Tongue (tissue), 2 donors: Measurements from ENCODE around the gene RNF126. TPM values are rescaled to one million over a fixed set of nuclear protein-coding genes. Genes with fewer than 3 reads are reported as not detected.
"Not testable (repeated sequence)": the region's sequence is repeated elsewhere in the genome, so short reads cannot be mapped to it uniquely, and the experiment has no call there.

ENCODE experiments used
- DNase-seq: peaks from one replicate; pipeline ENCODE4 v3.0.0-alpha.2; 2015
- total RNA-seq: library from RNA; depleted of rRNA; stranded (reverse); fragments of >200 nt; gene quantifications from one replicate; pipeline ENCODE4 v1.2.3, GENCODE V29; 2014

RNF126 gene
- total RNA-seq, 1 donor from 2014 or later = 30.9 TPM

DNA sequence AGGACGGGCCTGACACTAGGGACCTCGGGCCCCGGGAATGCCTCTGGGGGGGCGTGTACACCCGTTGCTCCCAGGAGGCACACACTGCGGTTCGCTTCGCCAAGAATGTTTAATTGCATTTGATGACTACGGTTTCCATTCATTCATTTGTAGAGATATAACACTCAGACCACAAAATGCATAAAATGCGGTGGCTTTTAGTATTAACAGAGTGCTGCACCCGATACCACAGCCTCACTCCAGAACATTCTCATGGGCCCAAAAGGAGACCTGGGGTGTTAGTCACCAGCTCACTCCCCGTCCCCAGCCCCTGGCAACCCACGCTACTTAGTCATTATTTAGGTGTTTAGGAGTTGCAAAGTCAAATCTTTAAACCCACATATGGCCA, 51.5 kb downstream of the RNF126 start:
- no peak for DNase-seq

DNA sequence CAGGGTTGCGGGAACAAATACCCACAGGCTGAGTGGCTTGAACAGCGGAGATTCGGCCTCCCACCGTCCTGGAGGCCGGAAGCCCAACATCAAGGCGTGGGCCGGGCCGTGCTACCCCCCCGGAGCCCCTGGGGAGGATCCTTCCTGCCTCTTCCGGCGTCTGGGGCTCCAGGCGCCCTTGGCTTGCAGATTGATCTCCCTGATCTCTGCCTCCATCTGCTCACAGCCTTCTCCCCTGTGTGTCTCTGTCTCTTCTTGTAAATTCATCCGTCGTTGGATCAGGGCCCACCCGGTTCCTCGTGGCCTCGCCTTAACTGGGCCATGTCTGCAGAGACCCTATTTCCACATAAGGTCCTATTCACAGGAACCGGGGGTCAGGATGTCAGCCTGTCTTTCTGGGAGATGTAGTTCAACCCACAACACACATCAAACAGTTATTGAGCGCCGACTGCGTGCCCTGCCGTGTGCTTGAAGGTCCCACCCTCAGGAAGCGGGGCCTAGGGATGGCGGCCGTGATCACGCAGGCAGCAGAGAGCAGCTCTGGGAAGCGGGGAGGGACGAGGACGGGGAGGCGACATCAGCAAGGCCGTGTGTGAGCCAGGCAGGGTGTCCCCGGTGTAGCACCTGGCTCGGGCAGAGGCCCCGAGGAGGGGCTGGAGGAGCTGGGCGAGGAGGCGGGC, 52.1 kb downstream of the RNF126 start:
- DNase-seq = peak; percentile 37

DNA sequence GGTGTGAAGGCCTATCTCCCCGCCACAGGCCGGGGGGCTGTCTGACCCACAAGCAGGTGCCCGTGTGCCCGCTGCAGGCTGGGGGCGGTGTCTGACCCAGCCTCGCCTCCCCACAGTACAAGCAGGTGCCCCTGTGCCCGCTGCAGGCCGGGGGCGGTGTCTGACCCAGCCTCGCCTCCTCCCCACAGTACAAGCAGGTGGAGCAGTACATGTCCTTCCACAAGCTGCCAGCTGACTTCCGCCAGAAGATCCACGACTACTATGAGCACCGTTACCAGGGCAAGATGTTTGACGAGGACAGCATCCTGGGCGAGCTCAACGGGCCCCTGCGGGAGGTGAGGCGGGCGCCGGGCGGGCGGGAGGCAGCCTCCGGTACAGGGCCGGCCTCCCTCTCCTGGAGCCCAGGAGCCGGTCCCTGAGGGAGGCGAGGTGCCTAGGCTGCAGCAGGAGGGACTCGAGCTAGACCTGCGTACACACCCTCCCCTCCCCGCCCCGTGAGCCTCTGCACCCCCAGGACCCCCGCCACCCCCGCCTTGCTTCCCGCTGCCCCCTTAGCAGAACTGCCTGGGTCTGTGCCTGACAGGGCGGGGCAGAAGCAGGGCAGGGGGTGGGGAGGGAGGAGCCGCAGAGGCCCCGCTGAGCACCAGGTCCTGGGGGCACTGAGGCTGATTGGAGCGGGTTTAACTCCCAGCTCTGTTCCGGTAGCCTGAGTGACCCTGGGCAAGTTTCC, 52.8 kb downstream of the RNF126 start:
- no peak for DNase-seq

DNA sequence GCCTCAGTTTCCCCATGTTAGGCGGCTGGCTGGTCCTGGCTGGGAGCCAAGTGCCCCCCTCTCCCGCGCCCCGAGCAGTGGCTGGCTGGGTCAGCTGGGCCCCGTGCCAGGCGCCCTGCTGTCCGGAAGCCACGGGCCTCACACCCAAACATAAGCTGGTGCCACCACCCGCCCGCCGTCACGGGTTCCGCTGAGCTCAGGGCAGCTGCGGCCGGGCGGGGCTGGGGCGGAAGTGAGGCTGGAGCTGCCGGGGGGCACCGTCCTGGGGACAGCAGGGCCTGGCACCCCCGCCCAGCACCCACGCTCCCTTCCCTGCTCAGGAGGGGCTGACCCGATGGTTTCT, 54.0 kb downstream of the RNF126 start:
- DNase-seq = peak; percentile 33

DNA sequence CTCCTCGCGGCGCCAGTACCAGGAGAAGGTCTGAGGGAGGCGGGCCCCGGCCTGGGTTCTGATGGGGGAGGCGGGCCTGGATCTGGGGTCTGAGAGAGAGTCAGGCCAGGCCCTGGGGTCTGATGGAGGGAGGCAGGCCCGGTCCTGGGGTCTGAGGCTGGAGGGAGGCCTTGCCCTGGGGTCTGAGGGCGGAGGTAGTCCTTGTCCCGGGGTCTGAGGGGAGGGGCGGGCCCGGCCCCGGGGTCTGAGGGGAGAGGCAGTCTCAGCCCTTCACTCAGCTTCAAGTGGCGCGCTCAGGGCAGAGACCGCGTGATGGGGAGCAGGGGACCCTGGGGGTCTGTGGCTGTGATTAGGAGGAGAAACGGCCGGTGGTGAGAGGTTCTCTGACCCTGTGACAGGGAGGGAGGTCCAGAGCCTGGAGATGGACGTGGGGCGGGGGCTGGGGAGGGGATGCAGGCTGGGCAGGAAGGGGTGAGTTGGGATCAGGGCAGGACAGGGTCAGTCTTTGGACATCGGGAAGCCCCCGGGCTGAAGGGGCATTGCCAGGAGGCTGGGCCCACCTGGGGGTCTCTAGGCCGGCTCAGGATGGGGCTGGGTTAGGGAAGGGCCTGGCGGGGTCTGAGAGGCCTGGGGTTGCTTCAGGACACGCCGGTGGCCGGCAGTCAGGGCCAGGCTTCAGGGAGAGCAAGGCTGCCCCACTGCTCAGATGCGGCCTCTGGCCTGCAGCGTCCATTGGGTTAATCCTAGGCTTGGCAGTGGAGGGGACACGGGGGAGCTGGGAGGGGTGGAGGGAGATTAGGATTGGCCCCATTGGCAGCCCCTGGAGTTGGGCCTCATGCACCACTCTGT, 54.6 kb downstream of the RNF126 start:
- no peak for DNase-seq

DNA sequence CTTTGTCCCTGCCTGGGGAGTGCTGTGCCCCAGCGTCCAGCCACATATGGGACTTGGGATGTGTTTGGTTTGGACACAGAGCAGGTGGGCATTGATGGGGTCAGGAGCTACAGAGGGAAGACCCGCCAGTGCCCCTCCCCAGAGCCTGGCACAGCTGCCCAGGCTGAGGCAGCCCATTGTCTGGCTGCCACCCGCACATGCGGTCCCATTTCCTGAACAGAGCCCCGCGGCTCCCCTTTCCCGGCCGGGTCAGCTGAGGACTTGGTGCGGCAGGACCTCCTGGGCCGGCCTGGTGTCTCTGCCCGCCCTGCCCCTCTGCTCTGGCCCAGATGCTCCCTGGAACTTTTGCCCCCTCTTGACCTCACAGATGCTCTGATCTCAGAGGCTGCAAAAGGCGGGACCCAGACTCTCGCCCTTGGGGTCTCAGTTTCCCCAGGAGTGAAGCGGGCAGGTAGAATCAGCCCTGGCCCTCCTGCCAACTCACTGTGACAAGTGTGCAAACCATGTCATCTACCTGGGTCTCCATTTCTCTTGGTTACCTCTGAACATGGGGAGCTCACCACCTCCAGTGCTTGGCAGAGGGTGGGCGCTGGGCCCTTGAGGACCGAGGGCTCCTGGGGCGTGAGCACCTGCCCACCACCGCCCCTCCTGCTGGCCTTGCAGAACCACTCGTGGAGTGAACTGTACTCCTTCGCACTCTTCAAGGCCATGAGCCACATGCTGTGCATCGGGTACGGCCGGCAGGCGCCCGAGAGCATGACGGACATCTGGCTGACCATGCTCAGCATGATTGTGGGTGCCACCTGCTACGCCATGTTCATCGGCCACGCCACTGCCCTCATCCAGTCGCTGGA, 55.5 kb downstream of the RNF126 start:
- DNase-seq = no peak

DNA sequence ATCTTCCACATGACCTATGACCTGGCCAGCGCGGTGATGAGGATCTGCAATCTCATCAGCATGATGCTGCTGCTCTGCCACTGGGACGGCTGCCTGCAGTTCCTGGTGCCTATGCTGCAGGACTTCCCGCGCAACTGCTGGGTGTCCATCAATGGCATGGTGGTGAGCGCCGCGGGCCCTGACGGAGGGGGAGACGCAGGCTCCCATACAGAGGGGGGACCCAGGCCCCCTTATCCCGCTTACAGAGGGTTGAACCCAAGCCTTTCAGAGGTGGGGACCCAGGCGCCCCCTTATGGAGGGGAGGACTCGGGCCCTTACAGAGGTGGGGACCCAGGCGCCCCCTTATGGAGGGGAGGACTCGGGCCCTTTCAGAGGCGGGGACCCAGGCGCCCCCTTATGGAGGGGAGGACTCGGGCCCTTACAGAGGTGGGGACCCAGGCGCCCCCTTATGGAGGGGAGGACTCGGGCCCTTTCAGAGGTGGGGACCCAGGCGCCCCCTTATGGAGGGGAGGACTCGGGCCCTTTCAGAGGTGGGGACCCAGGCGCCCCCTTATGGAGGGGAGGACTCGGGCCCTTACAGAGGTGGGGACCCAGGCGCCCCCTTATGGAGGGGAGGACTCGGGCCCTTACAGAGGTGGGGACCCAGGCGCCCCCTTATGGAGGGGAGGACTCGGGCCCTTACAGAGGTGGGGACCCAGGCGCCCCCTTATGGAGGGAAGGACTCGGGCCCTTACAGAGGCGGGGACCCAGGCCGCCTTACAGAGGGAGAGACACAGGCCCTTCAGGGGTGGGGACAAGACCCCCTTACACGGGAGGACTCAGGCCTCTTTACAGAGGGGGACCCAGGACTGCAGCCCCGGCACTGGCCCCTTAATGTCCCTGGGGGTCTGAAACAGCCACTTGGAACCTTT, 57.7 kb downstream of the RNF126 start:
- DNase-seq = not testable (repeated sequence)

DNA sequence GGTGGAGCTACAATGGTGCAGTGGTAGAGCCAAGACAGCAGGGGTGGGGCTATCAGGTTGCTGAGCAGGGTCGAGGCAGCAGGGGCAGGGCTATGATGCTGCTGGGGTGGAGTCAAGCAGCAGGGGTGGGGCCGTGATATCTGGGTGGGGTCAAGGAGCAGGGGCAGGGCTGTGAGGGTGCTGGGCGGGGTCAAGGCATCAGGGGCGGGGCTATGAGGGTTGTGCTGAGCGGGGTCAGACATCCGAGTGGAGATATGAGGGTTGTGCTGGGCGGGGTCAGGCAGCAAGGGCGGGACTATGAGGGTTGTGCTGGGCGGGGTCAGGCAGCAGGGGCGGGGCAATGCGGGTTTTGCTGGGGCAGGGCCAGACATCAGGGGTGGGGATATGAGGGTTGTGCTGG, 58.7 kb downstream of the RNF126 start:
- DNase-seq = no peak

DNA sequence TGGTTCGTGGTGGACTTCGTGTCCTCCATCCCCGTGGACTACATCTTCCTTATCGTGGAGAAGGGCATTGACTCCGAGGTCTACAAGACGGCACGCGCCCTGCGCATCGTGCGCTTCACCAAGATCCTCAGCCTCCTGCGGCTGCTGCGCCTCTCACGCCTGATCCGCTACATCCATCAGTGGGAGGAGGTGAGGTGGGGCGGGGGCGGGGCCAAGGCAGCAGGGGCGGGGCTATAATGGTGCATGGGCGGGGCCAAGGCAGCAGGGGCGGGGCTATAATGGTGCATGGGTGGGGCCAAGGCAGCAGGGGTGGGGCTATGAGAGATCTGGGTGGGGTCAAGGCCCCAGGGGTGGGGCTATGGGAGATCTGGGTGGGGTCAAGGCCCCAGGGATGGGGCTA, 59.2 kb downstream of the RNF126 start:
- not testable (repeated sequence) for DNase-seq

DNA sequence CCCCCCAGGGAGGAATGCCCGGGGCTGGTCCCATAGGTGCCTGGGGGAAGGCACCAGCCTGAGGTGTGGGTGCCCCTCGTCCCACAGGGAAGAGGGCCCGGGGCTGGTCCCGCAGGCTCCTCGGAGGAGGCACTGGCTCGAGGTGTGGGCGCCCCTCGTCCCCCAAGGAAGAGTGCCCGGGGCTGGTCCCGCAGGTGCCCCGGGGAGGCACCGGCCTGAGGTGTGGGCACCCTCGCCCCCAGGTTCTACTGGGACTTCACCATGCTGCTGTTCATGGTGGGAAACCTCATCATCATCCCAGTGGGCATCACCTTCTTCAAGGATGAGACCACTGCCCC, 59.7 kb downstream of the RNF126 start:
- not testable (repeated sequence) for DNase-seq

DNA sequence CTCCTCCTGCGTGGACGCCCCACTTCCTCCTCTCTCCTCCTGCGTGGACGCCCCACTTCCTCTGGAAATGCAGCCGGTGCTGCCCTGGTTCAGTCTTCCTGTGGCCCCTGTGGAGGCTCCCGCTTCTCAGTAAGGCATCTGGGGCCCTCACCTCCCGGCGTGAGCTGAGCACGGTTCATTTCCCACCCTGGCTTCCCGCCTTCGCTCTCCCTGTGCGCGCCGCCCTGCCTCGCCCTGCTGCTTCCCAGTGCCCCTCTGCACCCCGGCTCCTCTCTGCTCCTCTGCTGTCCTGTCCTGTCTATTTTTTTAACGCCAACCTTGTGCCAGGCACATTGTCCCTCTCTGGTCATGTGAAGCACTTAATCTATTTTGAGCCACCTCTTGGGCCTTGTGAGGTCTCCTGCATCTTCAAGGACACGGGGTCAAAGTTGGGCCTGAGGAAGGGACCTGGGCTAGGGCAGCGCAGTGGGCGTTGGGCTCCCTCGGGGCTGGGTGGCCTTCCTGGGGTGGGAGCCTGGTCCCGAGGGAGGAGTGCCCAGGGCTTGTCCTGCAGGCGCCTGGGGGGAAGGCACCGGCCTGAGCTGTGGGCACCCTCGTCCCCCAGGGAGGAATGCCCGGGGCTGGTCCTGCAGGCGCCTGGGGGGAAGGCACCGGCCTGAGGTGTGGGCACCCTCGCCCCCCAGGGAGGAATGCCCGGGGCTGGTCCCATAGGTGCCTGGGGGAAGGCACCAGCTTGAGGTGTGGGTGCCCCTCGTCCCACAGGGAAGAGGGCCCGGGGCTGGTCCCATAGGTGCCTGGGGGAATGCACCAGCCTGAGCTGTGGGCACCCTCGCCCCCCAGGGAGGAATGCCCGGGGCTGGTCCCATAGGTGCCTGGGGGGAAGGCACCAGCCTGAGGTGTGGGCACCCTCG, 60.4 kb downstream of the RNF126 start:
- DNase-seq = no peak

DNA sequence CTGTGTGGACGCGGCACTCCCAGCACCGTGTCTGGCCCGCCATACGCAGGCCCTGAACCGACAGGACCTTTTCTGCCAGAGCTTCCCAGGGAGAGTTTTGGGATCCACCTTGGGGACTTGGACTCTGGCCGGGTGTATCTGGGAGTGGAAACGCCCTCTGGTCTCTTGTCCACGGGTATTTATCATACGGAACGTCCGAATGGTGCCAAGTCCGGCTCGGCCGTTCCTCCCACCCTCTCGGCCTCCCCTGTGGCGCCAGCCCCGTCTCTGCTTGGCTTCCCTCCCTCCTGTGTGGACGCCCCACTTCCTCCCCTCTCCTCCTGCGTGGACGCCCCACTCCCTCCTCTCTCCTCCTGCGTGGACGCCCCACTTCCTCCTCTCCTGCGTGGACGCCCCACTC, 61.2 kb downstream of the RNF126 start:
- DNase-seq = no peak

DNA sequence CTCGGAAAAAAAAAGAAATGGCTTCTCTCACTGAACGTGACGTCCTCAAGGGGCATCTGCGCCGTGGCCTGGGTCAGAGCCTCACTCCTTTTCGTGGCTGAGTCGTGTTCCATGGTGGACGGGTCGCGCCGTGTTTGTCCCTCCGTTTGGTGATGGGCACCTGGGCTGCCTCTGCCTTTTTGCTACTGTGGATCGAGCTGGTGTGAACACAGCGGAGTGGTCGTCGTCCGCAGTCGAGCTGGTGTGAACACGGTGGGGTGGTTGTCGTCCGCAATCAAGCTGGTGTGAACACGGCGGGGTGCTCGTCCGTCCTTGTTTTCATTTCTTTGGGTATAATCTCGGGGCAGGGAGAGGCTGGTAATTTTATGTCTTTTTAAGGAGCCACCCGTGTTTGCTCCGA, 61.7 kb downstream of the RNF126 start:
- no peak for DNase-seq

Other genes starting within 250 kb of the RNF126 start
- gene SHC2, start 202.2 kb downstream of the RNF126 start, total RNA-seq = 18.3 TPM
- gene MADCAM1, start 166.7 kb downstream of the RNF126 start, total RNA-seq = 1.1 TPM
- 34.5 TPM for gene TPGS1, start 155.7 kb downstream of the RNF126 start, total RNA-seq
- gene CDC34, start 131.5 kb downstream of the RNF126 start, total RNA-seq = 64.1 TPM
- not detected for gene GZMM, start 119.2 kb downstream of the RNF126 start, total RNA-seq
- gene BSG, start 90.6 kb downstream of the RNF126 start, total RNA-seq = 236 TPM
- 0.41 TPM for gene HCN2, start 73.3 kb downstream of the RNF126 start, total RNA-seq
- 25.1 TPM for gene POLRMT, start 29.7 kb downstream of the RNF126 start, total RNA-seq
- not detected for gene FGF22, start 23.3 kb downstream of the RNF126 start, total RNA-seq
- gene FSTL3, start 13.2 kb upstream of the RNF126 start, total RNA-seq = 47.8 TPM
- gene PRSS57, start 32.2 kb upstream of the RNF126 start, total RNA-seq = 0.82 TPM
- gene PALM, start 45.7 kb upstream of the RNF126 start, total RNA-seq = 52.9 TPM
- gene MISP, start 87.9 kb upstream of the RNF126 start, total RNA-seq = 2.9 TPM
- gene PTBP1, start 134.2 kb upstream of the RNF126 start, total RNA-seq = 90.6 TPM
- gene PLPPR3, start 158.7 kb upstream of the RNF126 start, total RNA-seq = 0.31 TPM
- gene AZU1, start 164.6 kb upstream of the RNF126 start, total RNA-seq = 2.5 TPM
- 3.3 TPM for gene PRTN3, start 177.8 kb upstream of the RNF126 start, total RNA-seq
- gene ELANE, start 189.1 kb upstream of the RNF126 start, total RNA-seq = 3.5 TPM
- 5.8 TPM for gene CFD, start 196.4 kb upstream of the RNF126 start, total RNA-seq
- 34.4 TPM for gene MED16, start 230.0 kb upstream of the RNF126 start, total RNA-seq
- not detected for gene RNU6-9, start 230.3 kb upstream of the RNF126 start, total RNA-seq